NCI-H128 (cell line): Measurements from ENCODE around the gene CUBN.

Source experiments
- DNase-seq: peaks from one replicate; lab custom pipeline; 2025; ENCODE audit not compliant: unreplicated experiment; lab: John Stamatoyannopoulos, UW

CUBN gene

DNA sequence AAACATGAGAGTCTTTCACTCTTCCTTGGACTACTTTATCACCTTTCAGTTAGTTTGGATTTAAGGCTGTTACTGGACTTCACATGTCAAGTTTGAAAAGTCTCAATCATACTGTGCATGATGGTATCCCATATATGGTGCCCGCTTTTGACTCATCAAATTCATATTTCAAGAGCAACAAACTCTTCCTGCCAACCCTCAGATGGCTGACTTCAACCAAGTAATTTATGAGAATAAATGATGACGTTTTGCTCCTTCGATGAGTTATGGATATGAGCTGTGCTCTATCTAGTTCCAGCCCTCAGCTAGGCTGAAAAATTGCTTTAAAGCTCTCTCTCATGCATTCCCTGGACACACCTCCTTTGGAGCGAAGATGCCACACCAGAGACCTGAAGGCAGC lies 202.1 kb downstream of the CUBN start:
- DNase-seq = no peak

GRCh38 chr10:16923726-16924125 lies 205.9 kb downstream of the CUBN start:
- no peak for DNase-seq

GRCh38 chr10:16923309-16923708 lies 206.3 kb downstream of the CUBN start:
- DNase-seq = no peak

DNA sequence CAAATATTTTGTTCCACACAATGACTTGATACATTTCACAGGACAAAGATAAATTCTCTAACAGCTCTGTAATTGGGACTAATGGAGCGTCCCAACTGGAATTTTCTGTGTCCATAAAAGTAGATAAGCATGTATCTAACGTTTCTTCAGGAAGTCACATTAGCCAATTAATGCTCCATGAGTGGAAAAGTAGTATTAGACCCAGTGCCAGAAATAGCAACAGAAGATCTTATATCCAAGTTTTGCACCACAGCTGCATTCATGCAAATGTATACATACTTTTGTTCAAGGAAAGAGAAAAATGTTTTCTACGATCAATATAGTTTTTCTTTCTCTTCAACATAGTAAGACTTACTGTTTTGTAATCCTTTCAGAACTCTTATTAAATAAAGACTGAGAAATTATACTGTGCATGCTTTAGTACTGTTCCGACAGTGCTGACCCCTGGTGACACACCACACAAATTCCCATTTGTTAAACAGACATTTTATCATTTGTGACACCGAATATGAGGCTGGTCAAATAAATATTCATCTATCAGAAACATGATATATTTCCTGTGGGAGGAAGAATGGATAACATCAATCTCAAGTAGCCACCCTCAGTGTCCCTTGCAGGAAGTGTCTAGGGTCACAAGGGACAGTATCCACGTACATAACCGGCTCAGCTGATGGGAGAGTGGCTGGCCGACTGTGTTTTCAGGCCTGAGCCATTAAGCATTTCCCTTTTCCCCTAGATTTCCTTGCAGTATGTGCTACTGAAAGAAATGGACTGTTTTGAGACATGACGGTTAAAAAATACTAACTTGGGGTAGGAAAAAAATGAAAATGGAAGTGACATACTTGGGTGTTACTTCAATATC lies 210.3 kb downstream of the CUBN start:
- DNase-seq = no peak

DNA sequence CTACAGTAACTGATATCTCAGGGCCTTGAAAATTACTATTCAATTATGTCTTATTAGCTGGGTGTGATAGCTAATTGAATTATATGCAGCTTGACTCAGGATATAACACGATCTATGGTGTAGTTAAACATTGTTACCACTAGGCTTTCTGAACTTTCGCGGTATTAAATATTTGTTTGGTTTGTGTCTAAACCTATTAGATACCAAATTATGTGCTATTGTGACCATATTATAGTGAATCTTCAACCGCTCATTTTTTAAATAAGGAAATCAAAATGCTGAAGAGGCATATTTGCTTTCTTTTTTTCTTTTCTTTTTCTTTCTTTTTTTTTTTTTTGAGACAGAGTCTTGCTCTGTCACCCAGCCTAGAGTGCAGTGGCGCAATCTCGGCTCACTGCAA lies 213.1 kb downstream of the CUBN start:
- DNase-seq = no peak

DNA sequence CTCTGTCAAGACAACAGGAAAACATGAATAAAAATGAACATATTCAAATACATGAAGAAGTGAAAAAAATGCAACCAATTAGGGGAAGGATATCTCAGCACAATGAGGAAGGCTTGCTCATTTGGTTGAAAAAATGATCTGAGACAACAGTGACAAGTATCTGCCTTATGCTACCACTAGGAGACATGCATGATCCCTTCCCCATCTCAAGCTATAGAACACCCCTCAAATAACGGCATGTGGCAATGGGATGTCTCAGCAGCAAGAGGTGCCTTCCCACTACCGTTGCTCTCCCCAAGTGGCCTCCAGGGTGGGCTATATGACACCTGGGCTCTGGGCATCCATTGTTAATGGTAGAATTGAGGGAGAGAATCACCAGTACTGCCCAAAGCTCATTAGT lies 214.3 kb downstream of the CUBN start:
- DNase-seq = no peak

DNA sequence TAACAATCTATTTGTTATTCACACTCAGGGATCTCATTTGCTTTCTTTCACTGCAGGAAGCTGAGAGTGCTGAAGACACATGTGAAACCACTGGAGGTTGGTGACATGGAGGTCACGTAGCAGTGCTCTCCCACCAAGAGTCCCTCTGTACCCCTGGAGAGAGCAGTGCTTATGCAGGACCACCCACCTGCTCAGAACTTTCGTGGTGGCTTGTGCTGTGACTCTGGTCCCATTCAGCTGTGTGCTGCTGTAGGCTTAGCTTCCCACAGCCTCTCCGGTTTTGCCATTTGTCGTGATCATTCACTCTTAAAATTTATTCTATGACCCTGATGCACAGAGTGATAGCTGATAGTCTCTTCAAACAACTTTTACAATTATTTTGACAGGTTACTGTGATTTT lies 216.3 kb downstream of the CUBN start:
- no peak for DNase-seq

GRCh38 chr10:16910793-16911164 lies 218.8 kb downstream of the CUBN start:
- DNase-seq = no peak

DNA sequence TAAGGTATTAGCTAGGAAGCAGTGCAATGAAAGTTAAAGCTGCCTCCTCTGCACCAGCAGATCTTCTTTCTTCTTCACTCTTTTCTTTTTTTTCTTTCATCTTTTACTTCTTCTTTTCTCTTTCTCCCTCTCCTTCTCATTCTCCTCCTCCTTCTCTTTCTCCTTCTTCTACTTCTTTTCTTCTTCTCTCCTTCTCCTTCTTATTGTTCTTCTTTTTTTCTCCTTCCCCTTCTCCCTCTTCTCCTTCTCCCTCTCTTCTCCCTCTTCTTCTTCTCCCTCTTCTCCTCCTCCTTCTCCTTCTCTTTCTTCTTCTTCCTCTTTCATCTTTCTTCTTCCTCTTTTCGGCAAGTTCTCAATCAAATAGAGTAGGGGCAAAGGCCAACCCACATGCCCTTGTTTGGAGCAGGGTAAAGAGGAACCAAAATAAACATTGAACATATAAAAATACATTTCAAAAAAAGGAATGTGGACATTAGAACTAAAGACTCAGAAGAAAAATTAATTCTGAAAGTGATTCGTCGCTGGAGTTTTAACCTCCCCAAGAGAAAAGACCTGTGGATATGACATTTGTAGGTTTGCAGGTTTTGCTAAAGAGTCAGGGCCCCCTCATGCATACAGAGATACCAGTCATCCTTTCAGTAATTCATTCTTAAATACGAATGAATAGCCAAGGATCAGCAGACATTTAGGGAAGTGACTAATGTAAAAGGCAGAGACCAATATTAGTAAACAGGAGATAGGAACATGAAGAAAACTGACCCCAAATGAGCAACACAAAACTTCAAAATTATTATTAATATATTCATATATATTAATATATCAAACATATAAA lies 219.4 kb downstream of the CUBN start:
- DNase-seq = no peak

DNA sequence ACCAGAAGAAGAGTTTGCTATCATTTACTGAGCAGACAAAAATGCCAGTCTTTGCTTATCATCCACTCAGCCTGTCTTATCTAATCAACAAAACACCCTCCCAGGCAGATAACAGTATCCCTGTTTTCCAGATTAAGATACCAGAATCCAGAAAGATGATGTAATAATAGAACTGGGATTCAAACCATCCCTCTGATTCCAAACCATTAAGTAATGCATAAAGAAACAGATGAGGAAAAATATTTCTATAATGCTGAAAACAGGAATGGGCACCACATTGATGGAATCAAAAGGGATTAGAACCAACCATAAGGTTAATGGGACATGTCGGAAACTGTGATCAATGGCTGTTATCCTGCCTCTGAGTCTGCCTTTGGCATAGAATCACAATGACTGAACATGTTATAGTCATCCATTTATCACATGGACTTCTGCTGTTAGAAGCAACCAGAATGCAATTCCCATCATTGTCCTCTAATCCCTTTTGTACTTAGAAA lies 220.3 kb downstream of the CUBN start:
- no peak for DNase-seq

GRCh38 chr10:16907687-16908086 lies 221.9 kb downstream of the CUBN start:
- no peak for DNase-seq

DNA sequence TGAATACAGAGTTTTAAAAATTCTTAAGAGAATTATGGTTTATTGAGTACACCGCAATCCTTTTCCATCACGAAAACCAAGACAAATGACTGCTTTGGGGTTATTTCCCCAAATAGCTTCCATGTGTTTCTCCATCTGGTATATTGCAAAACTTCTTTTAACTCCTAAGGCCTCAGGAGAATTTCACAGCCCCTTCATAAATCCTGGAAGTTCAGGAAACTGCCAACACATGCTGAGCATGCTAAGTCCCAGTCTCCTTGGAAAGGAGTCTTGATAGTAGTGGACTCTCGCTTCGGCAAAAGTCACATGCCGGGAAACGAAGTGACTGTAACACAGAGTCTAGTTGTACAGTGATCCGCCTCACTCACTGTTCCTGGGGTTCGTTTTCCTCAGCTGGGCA lies 224.3 kb downstream of the CUBN start:
- no peak for DNase-seq

DNA sequence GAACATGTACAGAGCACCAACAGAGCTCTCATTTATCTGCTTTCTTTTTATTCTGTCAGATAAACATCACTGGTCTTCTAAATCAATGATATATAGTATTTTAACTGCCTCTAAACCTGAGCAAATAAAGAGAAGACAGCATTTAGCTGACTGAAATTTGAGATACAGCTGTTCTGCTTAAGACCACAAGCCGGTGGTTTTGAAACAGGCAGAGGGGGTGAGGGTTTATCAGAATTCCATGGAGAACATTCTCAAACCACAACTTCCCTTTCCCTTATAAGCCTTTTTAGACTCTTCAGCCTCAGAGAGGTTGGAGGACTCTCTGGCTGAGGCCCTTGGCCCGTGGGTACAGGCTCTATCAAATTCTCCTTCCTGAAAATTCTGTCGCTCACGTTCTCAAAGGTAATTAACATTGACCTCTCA lies 225.0 kb downstream of the CUBN start:
- DNase-seq = no peak

DNA sequence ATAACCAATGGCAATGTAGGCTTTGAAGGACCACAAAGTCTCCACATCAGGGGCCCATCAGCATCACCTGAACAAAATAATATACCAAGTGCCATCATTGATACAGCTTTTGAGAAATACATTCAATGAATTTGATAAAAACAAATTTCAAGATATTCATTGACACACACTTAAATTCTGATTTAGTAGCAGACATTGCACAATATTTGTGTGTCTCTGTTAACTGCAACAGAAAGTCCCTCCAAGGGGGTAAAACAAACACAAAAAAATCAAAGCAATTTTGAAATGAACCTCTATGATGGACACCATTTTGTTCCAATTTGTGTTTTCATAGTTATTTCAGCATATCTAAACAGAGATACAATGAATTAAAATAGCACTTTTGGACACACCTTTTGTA lies 225.6 kb downstream of the CUBN start:
- no peak for DNase-seq

DNA sequence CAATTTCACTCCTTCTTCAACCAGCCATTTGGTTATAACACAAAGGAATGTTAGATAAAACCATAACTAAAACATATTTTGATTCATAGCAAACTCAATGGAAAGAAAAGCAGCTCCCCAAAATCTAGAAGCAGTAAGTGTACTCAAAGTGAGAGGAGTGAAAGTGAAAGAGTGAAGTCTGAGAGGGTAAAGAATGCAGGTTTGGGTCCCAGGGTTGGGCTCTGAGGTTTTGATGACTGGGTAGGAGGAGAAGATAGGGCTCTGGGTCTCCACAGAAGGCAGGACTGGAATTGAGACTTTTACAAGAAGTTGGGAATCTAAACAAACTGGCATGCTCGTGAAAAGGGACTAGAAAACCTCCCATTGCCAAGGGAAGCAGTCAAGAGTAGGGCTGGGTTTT lies 227.0 kb downstream of the CUBN start:
- DNase-seq = no peak

DNA sequence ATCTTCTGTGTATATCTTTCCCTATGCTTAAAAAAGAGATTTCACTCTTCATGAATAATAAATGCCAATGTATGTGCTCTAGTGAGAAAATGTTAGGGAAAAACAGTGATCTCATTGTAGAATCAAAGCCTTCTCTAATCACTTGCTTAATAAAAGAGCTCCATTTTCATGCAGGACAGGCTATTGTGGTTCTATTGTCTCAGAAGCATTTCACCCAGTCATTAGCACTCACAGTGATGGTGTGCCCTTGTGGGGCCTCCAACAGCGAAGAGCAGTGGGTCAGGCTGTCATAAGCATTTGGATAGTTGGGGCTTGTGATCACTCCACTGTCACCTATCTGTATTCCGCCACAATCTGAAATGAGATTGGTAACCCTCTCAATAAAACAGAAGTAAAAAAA lies 228.5 kb downstream of the CUBN start:
- no peak for DNase-seq

- DNase-seq = no peak
Observed at GRCh38 chr10:16896993-16897392, 232.6 kb downstream of the CUBN start.

DNA sequence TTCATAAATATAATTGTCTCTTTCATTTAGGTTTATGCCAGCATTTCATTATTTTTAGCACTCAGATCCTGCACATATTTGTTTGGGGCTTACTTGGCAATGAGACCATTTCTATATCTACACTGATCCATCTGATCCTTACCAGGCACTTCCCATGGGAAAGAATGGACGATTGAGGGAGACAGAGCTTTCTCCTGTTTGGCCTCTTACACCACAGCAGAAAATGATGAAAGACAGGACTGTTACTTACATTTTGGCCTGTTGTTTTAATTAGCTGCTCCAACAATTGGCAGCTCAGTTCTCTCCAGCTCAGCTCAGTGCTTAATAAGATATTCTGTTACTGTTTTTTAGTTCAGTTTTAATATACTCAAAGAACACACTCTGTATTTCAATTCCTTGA lies 234.8 kb downstream of the CUBN start:
- DNase-seq = no peak

DNA sequence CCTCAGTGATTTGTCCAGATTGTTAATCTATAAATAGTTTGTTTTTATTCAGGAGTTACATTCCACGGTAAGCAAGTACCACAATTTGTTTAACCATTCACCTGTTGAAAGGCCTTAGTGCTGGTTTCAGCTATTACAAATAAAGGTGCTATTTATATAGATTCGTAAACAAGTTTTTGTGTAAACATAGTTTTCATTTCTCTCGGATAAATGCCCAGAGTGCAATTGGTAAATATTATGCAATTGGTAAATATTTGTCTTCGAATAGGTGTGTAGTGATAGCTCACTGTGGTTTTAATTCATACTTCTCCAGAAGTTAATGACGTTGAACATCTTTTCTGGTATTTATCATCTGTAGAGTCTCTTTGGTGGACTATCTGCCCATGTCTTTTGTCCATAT lies 235.9 kb downstream of the CUBN start:
- DNase-seq = no peak

DNA sequence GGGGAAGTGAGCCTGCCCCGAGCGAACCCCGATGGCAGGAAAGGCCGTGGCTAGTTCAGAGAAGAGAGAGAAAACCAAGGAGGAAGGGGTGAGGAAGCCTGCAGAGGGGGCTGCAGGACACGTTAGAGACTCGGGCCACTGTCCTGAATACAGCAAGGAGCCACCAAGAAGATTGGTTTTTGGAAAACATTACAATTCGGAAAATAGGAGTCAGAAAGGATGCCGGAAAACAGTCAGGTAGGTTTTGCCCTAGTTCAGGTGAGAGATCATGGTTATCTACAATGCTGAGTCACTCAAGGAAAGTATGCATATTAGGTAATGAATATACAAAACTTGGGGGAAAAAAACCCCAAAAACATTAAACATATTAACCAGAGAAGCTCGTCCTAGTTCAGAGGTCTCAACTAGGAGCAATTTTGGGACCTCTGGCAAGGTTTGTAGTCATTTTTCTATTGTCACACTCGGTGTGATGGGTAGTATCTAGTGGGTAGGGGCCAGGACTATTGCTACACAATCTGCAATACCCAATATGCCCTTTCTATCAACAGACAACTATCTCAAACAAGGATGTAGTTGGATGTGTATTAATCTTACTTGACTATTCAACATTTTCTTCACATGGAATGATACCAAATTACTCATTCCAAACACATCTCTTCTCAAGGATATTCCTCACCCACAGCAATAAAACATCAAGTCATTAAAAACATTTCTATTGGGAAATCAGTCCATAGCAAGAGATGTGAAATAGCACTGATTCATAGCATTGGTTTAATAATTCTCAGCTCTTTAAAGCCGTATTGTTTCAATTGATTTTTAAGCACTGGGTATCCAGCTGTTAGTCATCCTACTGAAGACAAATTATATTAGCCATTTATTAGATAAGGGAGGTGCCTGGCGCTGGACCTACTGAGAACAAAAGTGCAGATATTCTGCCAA lies 238.0 kb downstream of the CUBN start:
- DNase-seq = no peak

- DNase-seq = no peak
Observed at GRCh38 chr10:16890691-16891090, 238.9 kb downstream of the CUBN start.
